K562 (cell line): Measurements from ENCODE around the gene CMBL. TPM values are rescaled to one million over a fixed set of nuclear protein-coding genes. Genes with fewer than 3 reads are reported as not detected.

Experiments
- DNMT1 ChIP-seq: fragments of 450-650 bp; IDR thresholded peaks from 2 replicates; pipeline ENCODE4 v1.6.1; 2016; ENCODE audit warnings: antibody characterized with exemption, mild to moderate bottlenecking
- DPF2 ChIP-seq: fragments of 450-650 bp; IDR thresholded peaks from 2 replicates; pipeline ENCODE4 v1.6.1; 2016
- HINFP ChIP-seq: fragments of 450-650 bp; conservative IDR thresholded peaks from 2 replicates; pipeline ENCODE4 v1.6.1; 2016; ENCODE audit warnings: missing genetic modification characterization, low read depth, mild to moderate bottlenecking, control low read depth, missing compliant biosample characterization
- JUN ChIP-seq, 2 experiments: sonication (generic) in 1 of 2; formaldehyde crosslinking in 1 of 2; IDR thresholded peaks; 2 replicates each; pipeline versions ENCODE4 v1.6.1 to v1.8.0; 2012 to 2022; ENCODE audit warnings: borderline replicate concordance in 2 of 2, mild to moderate bottlenecking in 2 of 2, improper control_type of control experiment in 1 of 2, low read depth in 1 of 2, low read length in 1 of 2, missing genetic modification reagents in 1 of 2
- POLR3G ChIP-seq: IDR thresholded peaks from 2 replicates; pipeline ENCODE4 v1.6.1; 2011; ENCODE audit not compliant: insufficient read length, insufficient replicate concordance; ENCODE audit errors: extremely low read depth
- RERE ChIP-seq: sonication (generic); formaldehyde crosslinking; IDR thresholded peaks from 2 replicates; pipeline ENCODE4 v1.8.0; 2023; ENCODE audit warnings: missing genetic modification reagents, mild to moderate bottlenecking, borderline replicate concordance
- SRSF1 ChIP-seq: fragments of 200-400 bp; formaldehyde crosslinking; IDR thresholded peaks from 2 replicates; pipeline ENCODE4 v1.6.1; 2017; ENCODE audit warnings: mild to moderate bottlenecking, low read depth, low read length, moderate library complexity
- VEZF1 ChIP-seq: fragments of 200-800 bp; sonication (Bioruptor generic); IDR thresholded peaks from 2 replicates; pipeline ENCODE4 v1.6.1; 2017; ENCODE audit warnings: missing genetic modification characterization, missing compliant biosample characterization
- ZEB2 ChIP-seq: fragments of 450-650 bp; IDR thresholded peaks from 2 replicates; pipeline ENCODE4 v1.6.1; 2016
- polyA plus RNA-seq, 8 experiments: library from polyadenylated mRNA; depleted of rRNA in 4 of 8; stranded (reverse) in 5 of 8; unstranded in 3 of 8; fragments of >200 nt; fragmentation: Nextera tagmentation in 2 of 8; fragmentation: Illumina TruSeq in 1 of 8; extraction: Ambion mirVana in 2 of 8; extraction: Trizol in 1 of 8; gene quantifications; 2 replicates each; pipeline versions ENCODE4 v1.2.1 to v1.2.3, GENCODE V29; 2011 to 2014; ENCODE audit warnings: inconsistent platforms in 1 of 8, missing spikeins in 1 of 8
- total RNA-seq, 7 experiments: library from RNA; depleted of rRNA in 6 of 7; stranded (reverse); fragments of >200 nt in 6 of 7; fragmentation: Illumina TruSeq in 2 of 7; extraction: Trizol in 2 of 7; gene quantifications; 2 replicates each; pipeline versions ENCODE4 v1.2.1 to v1.2.3, GENCODE V29; 2011 to 2021; ENCODE audit warnings: low replicate concordance in 1 of 7
- TF ChIP-seq, protein P1 (sequence below): fragments of 150-350 bp; conservative IDR thresholded peaks from 2 replicates; pipeline ENCODE4 v1.6.1; 2014; ENCODE audit warnings: low read length
- TF ChIP-seq, protein P2 (sequence below): fragments of 450-650 bp; conservative IDR thresholded peaks from 2 replicates; pipeline ENCODE4 v1.6.1; 2016; ENCODE audit warnings: missing genetic modification characterization, low read depth, mild to moderate bottlenecking, missing compliant biosample characterization, moderate library complexity
- TF ChIP-seq, protein P3 (sequence below): sonication (generic); formaldehyde crosslinking; IDR thresholded peaks from 2 replicates; pipeline ENCODE4 v1.8.0; 2022; ENCODE audit warnings: mild to moderate bottlenecking, missing genetic modification reagents

Gene CMBL
- total and polyA plus RNA-seq, 9 of the 15 experiments (the other 6 are each of a cell fraction or from before 2014, with no cell fraction given) = 22.6 to 192 (median 71.1) TPM

DNA sequence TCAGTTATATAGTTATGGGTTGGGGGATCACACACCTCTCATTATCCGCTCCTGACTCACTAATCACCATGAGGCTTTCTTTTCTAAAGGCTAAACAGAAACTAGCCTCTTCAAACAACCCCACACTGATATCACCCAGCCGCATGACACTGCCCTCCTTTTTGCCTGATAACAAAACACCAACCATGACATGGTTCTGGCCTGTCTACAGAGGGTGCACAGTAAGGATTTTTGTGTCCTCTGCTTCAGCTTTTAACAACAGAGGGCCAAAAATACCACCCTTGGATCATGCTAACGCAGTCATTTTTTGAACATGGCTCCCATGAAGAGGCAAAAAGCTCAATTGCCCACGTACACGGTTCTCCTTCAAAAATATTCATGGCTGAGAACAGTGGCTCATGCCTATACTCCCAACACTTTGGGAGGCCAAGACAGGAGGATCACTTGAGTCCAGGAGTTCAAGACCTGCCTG, 4.0 kb downstream of the CMBL start (continued):
- peak; percentile 70; the same call in 1 of the 2 replicates for TF ChIP-seq HINFP (tag)
- TF ChIP-seq POLR3G = no peak
- TF ChIP-seq DPF2 = peak; percentile 95
- no peak for TF ChIP-seq RERE (CRISPR knock-in tag)
- TF ChIP-seq SRSF1 = no peak
- TF ChIP-seq ZEB2 = peak; percentile 20; the same call in 1 of the 2 replicates
- no peak for TF ChIP-seq DNMT1
- TF ChIP-seq, protein P1, sequence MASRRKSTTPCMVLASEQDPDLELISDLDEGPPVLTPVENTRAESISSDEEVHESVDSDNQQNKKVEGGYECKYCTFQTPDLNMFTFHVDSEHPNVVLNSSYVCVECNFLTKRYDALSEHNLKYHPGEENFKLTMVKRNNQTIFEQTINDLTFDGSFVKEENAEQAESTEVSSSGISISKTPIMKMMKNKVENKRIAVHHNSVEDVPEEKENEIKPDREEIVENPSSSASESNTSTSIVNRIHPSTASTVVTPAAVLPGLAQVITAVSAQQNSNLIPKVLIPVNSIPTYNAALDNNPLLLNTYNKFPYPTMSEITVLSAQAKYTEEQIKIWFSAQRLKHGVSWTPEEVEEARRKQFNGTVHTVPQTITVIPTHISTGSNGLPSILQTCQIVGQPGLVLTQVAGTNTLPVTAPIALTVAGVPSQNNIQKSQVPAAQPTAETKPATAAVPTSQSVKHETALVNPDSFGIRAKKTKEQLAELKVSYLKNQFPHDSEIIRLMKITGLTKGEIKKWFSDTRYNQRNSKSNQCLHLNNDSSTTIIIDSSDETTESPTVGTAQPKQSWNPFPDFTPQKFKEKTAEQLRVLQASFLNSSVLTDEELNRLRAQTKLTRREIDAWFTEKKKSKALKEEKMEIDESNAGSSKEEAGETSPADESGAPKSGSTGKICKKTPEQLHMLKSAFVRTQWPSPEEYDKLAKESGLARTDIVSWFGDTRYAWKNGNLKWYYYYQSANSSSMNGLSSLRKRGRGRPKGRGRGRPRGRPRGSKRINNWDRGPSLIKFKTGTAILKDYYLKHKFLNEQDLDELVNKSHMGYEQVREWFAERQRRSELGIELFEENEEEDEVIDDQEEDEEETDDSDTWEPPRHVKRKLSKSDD = no peak
- TF ChIP-seq JUN (IDR thresholded peaks at IDR 0.05; ENCODE audit: borderline replicate concordance, low read depth, low read length) = peak; percentile 60; the same call in 1 of the 2 replicates
- TF ChIP-seq JUN (CRISPR knock-in tag; IDR thresholded peaks at IDR 0.05; ENCODE audit: borderline replicate concordance) = no peak
- TF ChIP-seq, protein P2, sequence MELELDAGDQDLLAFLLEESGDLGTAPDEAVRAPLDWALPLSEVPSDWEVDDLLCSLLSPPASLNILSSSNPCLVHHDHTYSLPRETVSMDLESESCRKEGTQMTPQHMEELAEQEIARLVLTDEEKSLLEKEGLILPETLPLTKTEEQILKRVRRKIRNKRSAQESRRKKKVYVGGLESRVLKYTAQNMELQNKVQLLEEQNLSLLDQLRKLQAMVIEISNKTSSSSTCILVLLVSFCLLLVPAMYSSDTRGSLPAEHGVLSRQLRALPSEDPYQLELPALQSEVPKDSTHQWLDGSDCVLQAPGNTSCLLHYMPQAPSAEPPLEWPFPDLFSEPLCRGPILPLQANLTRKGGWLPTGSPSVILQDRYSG (tag) = peak; percentile 95
- TF ChIP-seq VEZF1 = peak; percentile 64
- TF ChIP-seq, protein P3, sequence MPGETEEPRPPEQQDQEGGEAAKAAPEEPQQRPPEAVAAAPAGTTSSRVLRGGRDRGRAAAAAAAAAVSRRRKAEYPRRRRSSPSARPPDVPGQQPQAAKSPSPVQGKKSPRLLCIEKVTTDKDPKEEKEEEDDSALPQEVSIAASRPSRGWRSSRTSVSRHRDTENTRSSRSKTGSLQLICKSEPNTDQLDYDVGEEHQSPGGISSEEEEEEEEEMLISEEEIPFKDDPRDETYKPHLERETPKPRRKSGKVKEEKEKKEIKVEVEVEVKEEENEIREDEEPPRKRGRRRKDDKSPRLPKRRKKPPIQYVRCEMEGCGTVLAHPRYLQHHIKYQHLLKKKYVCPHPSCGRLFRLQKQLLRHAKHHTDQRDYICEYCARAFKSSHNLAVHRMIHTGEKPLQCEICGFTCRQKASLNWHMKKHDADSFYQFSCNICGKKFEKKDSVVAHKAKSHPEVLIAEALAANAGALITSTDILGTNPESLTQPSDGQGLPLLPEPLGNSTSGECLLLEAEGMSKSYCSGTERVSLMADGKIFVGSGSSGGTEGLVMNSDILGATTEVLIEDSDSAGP (CRISPR knock-in tag) = no peak
